NOMO-1 (cell line): ENCODE results near the gene ARHGEF12.

Experiments used
- DNase-seq, 2 experiments: peaks; one replicate each; lab custom pipeline; 2025; ENCODE audit not compliant: unreplicated experiment in 2 of 2; lab: John Stamatoyannopoulos, UW

The ARHGEF12 gene

GRCh38 chr11:120335908-120336640 is at the start of gene ARHGEF12:
TSS of gene ARHGEF12 (plus strand) at chr11:120336413. CDS start at chr11:120337244, 831 bp downstream.
- peak; percentile 21 to 23 for DNase-seq

GRCh38 chr11:120288021-120288420 is 48.2 kb upstream of the ARHGEF12 start:
- no peak for DNase-seq

- peak; percentile 31 to 48 for DNase-seq
These were observed 46.8 kb upstream of the ARHGEF12 start for GRCh38 chr11:120289426-120289825.

GRCh38 chr11:120290956-120291355 is 45.3 kb upstream of the ARHGEF12 start:
- DNase-seq, result no peak

GRCh38 chr11:120293038-120293800 is 43.0 kb upstream of the ARHGEF12 start:
- DNase-seq, result peak in 1 of 2 experiments; percentile 66

- DNase-seq, result no peak
These were observed 42.1 kb upstream of the ARHGEF12 start for GRCh38 chr11:120294096-120294495.

- DNase-seq, result no peak
These were observed 41.1 kb upstream of the ARHGEF12 start for GRCh38 chr11:120295099-120295498.

GRCh38 chr11:120296554-120296953 is 39.7 kb upstream of the ARHGEF12 start:
- no peak for DNase-seq

- no peak for DNase-seq
These were observed 37.8 kb upstream of the ARHGEF12 start for GRCh38 chr11:120298461-120298860.

GRCh38 chr11:120302001-120302805 is 34.0 kb upstream of the ARHGEF12 start:
- DNase-seq, result no peak

- DNase-seq, result peak; percentile 55 to 76
These were observed 33.1 kb upstream of the ARHGEF12 start for GRCh38 chr11:120303004-120303637.

- peak in 1 of 2 experiments; percentile 26 for DNase-seq
These were observed 31.7 kb upstream of the ARHGEF12 start for GRCh38 chr11:120304526-120304925.

- no peak for DNase-seq
These were observed 30.9 kb upstream of the ARHGEF12 start for GRCh38 chr11:120305286-120305685.

- DNase-seq, result no peak
These were observed 29.5 kb upstream of the ARHGEF12 start for GRCh38 chr11:120306519-120307242.

GRCh38 chr11:120307476-120307875 is 28.7 kb upstream of the ARHGEF12 start:
- DNase-seq, result no peak

GRCh38 chr11:120308081-120308480 is 28.1 kb upstream of the ARHGEF12 start:
- DNase-seq, result no peak

GRCh38 chr11:120310870-120311269 is 25.3 kb upstream of the ARHGEF12 start:
- no peak for DNase-seq

GRCh38 chr11:120314861-120315260 is 21.4 kb upstream of the ARHGEF12 start:
- no peak for DNase-seq

GRCh38 chr11:120316880-120317688 is 19.1 kb upstream of the ARHGEF12 start:
- DNase-seq, result no peak
